Astrocyte (in vitro differentiated cells and primary cell): ENCODE results near the gene HNF4A. TPM values are rescaled to one million over a fixed set of nuclear protein-coding genes. Genes with fewer than 3 reads are reported as not detected.

Source experiments
- DNase-seq: peaks from one replicate; pipeline ENCODE4 v3.0.0-alpha.2; 2010; ENCODE audit warnings: low read depth
- FAIRE-seq: peaks from 2 replicates; lab custom pipeline; 2011; peaks lifted over from hg19 to GRCh38; lab: Jason Lieb, UNC
- H2AFZ ChIP-seq: 2 replicates; pipeline ENCODE4 v1.6.0; 2012; ENCODE audit warnings: low read depth, low read length, inconsistent platforms
- H3K27ac ChIP-seq: 2 replicates; pipeline ENCODE4 v1.5.1; 2011; ENCODE audit warnings: low read depth, low read length, inconsistent platforms
- H3K27me3 ChIP-seq: 2 replicates; pipeline ENCODE4 v1.6.0; 2011; ENCODE audit warnings: low read length, inconsistent platforms; ENCODE audit not compliant: insufficient read depth
- H3K36me3 ChIP-seq: 2 replicates; pipeline ENCODE4 v1.5.1; 2011; ENCODE audit warnings: low read length, inconsistent platforms; ENCODE audit not compliant: insufficient read depth
- H3K4me1 ChIP-seq: 2 replicates; pipeline ENCODE4 v1.5.1; 2011; ENCODE audit warnings: low read length, inconsistent platforms; ENCODE audit not compliant: insufficient read depth
- H3K4me2 ChIP-seq: 2 replicates; pipeline ENCODE4 v1.6.0; 2012; ENCODE audit warnings: low read length, inconsistent platforms
- H3K4me3 ChIP-seq: 2 replicates; pipeline ENCODE4 v1.5.1; 2011; ENCODE audit warnings: low read depth, mild to moderate bottlenecking, low read length, inconsistent platforms; ENCODE audit not compliant: insufficient read depth
- H3K79me2 ChIP-seq: 2 replicates; pipeline ENCODE4 v1.6.0; 2012; ENCODE audit warnings: mild to moderate bottlenecking, low read length, inconsistent platforms; ENCODE audit not compliant: insufficient read depth
- H3K9ac ChIP-seq: 2 replicates; pipeline ENCODE4 v1.6.0; 2012; ENCODE audit warnings: mild to moderate bottlenecking, low read length, inconsistent platforms
- H3K9me3 ChIP-seq: 2 replicates; pipeline ENCODE4 v1.5.1; 2012; ENCODE audit warnings: low read depth, mild to moderate bottlenecking, low read length, inconsistent platforms; ENCODE audit not compliant: insufficient read depth
- H4K20me1 ChIP-seq: 2 replicates; pipeline ENCODE4 v1.6.0; 2012; ENCODE audit warnings: low read length, inconsistent platforms; ENCODE audit not compliant: insufficient read depth
- H3K27ac Mint-ChIP-seq: one replicate; pipeline ENCODE4 v1.8.0; 2021; ENCODE audit warnings: mild to moderate bottlenecking, mixed read lengths; ENCODE audit not compliant: unreplicated experiment
- H3K27me3 Mint-ChIP-seq: one replicate; pipeline ENCODE4 v1.8.0; 2021; ENCODE audit warnings: low read depth, mixed read lengths; ENCODE audit not compliant: unreplicated experiment
- H3K36me3 Mint-ChIP-seq: one replicate; pipeline ENCODE4 v1.8.0; 2021; ENCODE audit warnings: low read depth, mixed read lengths; ENCODE audit not compliant: unreplicated experiment
- H3K4me1 Mint-ChIP-seq: one replicate; pipeline ENCODE4 v1.8.0; 2021; ENCODE audit warnings: low read depth, mixed read lengths; ENCODE audit not compliant: unreplicated experiment
- H3K4me3 Mint-ChIP-seq: one replicate; pipeline ENCODE4 v1.8.0; 2021; ENCODE audit warnings: mild to moderate bottlenecking, moderate library complexity, mixed read lengths; ENCODE audit not compliant: unreplicated experiment
- H3K9me3 Mint-ChIP-seq: one replicate; pipeline ENCODE4 v1.8.0; 2021; ENCODE audit warnings: mild to moderate bottlenecking, mixed read lengths; ENCODE audit not compliant: unreplicated experiment
- EZH2 ChIP-seq: IDR thresholded peaks from 2 replicates; pipeline ENCODE4 v1.6.1; 2012; ENCODE audit warnings: mild to moderate bottlenecking, low read length, inconsistent platforms; ENCODE audit not compliant: insufficient read depth
- total RNA-seq: library from RNA; stranded (reverse); gene quantifications from 2 replicates; pipeline ENCODE4 v1.2.1, GENCODE V29; 2021
- TF ChIP-seq, protein P1 (sequence below): IDR thresholded peaks from 2 replicates; pipeline ENCODE4 v1.5.1; 2011; ENCODE audit warnings: low read depth, mild to moderate bottlenecking, inconsistent platforms, low read length, moderate library complexity; ENCODE audit not compliant: insufficient read depth

HNF4A gene
- total RNA-seq, 1 donor from 2014 or later = not detected

DNA sequence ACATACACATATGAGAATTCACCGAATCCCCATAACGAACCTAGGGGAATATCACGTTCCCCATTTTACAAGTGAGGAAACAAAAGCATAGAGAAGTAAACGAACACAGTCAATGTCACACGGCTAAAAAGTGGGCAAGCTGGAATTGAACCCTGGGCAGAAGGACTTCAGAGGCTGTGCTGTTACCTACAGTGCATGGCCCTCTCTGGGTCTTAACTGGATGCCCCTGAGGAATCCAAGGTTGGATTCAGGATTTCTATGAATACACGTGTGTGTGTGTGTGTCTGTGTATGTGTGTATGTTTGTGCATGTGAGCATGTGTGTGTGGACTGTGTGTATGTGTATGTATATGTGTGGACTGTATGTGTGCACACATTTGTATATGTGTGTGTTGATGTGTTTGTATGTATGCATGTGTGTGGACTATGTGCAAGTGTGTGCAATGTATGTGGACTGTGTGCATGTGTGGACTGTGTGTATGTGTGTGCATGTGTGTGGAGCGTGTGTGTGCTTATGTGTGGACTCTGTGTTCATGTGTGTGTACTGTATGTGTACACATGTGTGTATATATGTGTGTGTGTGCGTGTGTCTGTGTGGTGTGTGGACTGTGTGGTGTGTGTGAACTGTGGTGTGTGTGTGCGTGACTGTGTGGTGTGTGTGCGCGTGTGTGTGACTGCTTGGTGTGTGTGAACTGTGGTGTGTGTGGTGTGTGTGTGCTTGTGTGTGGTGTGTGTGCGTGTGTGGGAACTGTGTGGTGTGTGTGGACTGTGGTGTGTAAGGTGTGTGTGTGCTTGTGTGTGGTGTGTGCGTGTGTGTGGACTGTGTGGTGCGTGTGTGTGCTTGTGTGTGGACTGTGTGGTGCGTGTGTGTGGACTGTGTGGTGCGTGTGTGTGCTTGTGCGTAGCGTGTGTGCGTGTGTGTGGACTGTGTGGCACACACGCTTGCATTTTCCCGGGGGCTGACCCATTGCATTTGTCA, 49.0 kb downstream of the HNF4A start:
- Histone ChIP-seq H3K9me3 (no peaks in the 10 kb centered on the region), H3K4me2 (no peak overlapping the region), H2AFZ (no peak overlapping the region), H4K20me1 (no peaks in the 10 kb centered on the region), H3K79me2 (no peaks in the 10 kb centered on the region), H3K4me3 (no peak overlapping the region), H3K27ac (no peak overlapping the region), H3K27me3 (peaks cover 4% of the 10 kb centered on the region), H3K9ac (no peak overlapping the region), H3K4me1 (peaks cover 17% of the 10 kb centered on the region), H3K36me3 (no peaks in the 10 kb centered on the region)
- H3K36me3 Mint-ChIP-seq = no peaks in the 10 kb centered on the region
- DNase-seq = peak; percentile 10
- H3K4me1 Mint-ChIP-seq = peaks cover 14% of the 10 kb centered on the region
- H3K27ac Mint-ChIP-seq = no peak overlapping the region
- no peak for TF ChIP-seq EZH2
- TF ChIP-seq, protein P1, sequence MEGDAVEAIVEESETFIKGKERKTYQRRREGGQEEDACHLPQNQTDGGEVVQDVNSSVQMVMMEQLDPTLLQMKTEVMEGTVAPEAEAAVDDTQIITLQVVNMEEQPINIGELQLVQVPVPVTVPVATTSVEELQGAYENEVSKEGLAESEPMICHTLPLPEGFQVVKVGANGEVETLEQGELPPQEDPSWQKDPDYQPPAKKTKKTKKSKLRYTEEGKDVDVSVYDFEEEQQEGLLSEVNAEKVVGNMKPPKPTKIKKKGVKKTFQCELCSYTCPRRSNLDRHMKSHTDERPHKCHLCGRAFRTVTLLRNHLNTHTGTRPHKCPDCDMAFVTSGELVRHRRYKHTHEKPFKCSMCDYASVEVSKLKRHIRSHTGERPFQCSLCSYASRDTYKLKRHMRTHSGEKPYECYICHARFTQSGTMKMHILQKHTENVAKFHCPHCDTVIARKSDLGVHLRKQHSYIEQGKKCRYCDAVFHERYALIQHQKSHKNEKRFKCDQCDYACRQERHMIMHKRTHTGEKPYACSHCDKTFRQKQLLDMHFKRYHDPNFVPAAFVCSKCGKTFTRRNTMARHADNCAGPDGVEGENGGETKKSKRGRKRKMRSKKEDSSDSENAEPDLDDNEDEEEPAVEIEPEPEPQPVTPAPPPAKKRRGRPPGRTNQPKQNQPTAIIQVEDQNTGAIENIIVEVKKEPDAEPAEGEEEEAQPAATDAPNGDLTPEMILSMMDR = no peak
- peaks cover 32% of the 10 kb centered on the region for H3K27me3 Mint-ChIP-seq
- peak overlapping the region; percentile 8 for H3K4me3 Mint-ChIP-seq
- no peaks in the 10 kb centered on the region for H3K9me3 Mint-ChIP-seq
- no peak for FAIRE-seq

DNA sequence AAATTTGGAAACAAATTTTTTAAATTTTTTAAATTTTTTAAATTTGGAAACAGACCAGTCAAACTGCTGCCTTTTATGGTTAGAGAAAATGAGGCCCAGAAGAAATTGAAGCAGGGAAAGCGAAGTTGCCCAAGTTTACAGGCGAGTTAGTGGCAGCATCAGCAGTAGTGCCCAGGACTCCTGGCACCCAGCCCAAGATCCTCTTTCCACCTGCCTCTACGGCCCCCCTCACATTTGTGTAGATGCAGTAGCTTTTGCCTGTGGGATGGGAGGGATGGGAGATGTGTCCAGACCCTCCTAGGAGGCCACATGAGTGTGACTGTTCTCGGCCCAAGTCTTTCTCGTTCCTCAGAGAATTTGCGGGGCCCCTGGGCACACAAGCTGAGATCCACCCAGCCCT, 49.8 kb downstream of the HNF4A start:
- FAIRE-seq (no peak), DNase-seq (no peak)
- no peaks in the 10 kb centered on the region for H3K36me3 Mint-ChIP-seq
- H3K4me3 ChIP-seq = no peak overlapping the region
- peaks cover 18% of the 10 kb centered on the region for H3K4me1 ChIP-seq
- H3K4me2 ChIP-seq = no peak overlapping the region
- H3K27me3 ChIP-seq = peaks cover under 1% of the 10 kb centered on the region
- peaks cover 29% of the 10 kb centered on the region for H3K27me3 Mint-ChIP-seq
- H3K4me3 Mint-ChIP-seq = no peak overlapping the region
- peaks cover 14% of the 10 kb centered on the region for H3K4me1 Mint-ChIP-seq
- H2AFZ ChIP-seq = no peak overlapping the region
- H4K20me1 ChIP-seq = no peaks in the 10 kb centered on the region
- no peak overlapping the region for H3K27ac Mint-ChIP-seq
- no peak overlapping the region for H3K9ac ChIP-seq
- no peaks in the 10 kb centered on the region for H3K36me3 ChIP-seq
- TF ChIP-seq EZH2 = no peak
- TF ChIP-seq, protein P1 = no peak
- H3K9me3 Mint-ChIP-seq = no peaks in the 10 kb centered on the region
- no peaks in the 10 kb centered on the region for H3K9me3 ChIP-seq
- H3K27ac ChIP-seq = no peak overlapping the region
- H3K79me2 ChIP-seq = no peaks in the 10 kb centered on the region
